SK-N-SH treated with all-trans-retinoic acid at 6 μM for 48 hours (cell line): ENCODE results near the gene APLN.

ENCODE experiments used
- ATAC-seq: fragments of 200-7000 bp; cut with Tn5 transposase; 3 replicates; pipeline ENCODE4 v1.9.1; 2020; ENCODE audit warnings: mild to moderate bottlenecking, moderate library complexity
- ARNTL ChIP-seq: fragments of 450-650 bp; formaldehyde crosslinking; IDR thresholded peaks from 2 replicates; pipeline ENCODE4 v1.5.0; 2020; ENCODE audit warnings: low read depth, mild to moderate bottlenecking, moderate library complexity, borderline replicate concordance
- BACH2 ChIP-seq: fragments of 250-450 bp; sonication (Bioruptor Pico); IDR thresholded peaks from 2 replicates; pipeline ENCODE4 v1.9.0; 2021; ENCODE audit warnings: mild to moderate bottlenecking, borderline replicate concordance
- CREB5 ChIP-seq: fragments of 250-450 bp; sonication (Bioruptor Pico); IDR thresholded peaks from 2 replicates; pipeline ENCODE4 v1.5.1; 2020; ENCODE audit warnings: low read depth, mild to moderate bottlenecking, moderate library complexity
- CSDC2 ChIP-seq: fragments of 250-450 bp; sonication (Bioruptor Pico); IDR thresholded peaks from 2 replicates; pipeline ENCODE4 v1.5.0; 2020; ENCODE audit warnings: mild to moderate bottlenecking, moderate library complexity
- CSRNP3 ChIP-seq: fragments of 250-450 bp; sonication (Bioruptor Pico); IDR thresholded peaks from 2 replicates; pipeline ENCODE4 v1.5.1; 2021; ENCODE audit warnings: mild to moderate bottlenecking, moderate library complexity
- ESRRG ChIP-seq: fragments of 250-450 bp; sonication (Bioruptor Pico); IDR thresholded peaks from 2 replicates; pipeline ENCODE4 v1.6.1; 2021; ENCODE audit warnings: mild to moderate bottlenecking
- ISL1 ChIP-seq: fragments of 250-450 bp; sonication (Bioruptor Pico); IDR thresholded peaks from 2 replicates; pipeline ENCODE4 v2.1.2; 2022; ENCODE audit warnings: mild to moderate bottlenecking, moderate library complexity
- OSR1 ChIP-seq: fragments of 250-450 bp; sonication (Bioruptor Pico); IDR thresholded peaks from 2 replicates; pipeline ENCODE4 v1.8.0; 2022; ENCODE audit warnings: moderate library complexity, mild to moderate bottlenecking, inconsistent platforms
- PATZ1 ChIP-seq: fragments of 250-450 bp; sonication (Bioruptor Pico); IDR thresholded peaks from 2 replicates; pipeline ENCODE4 v1.8.0; 2020; ENCODE audit warnings: mild to moderate bottlenecking, moderate library complexity, borderline replicate concordance
- POU6F1 ChIP-seq: fragments of 250-450 bp; sonication (Bioruptor Pico); IDR thresholded peaks from 2 replicates; pipeline ENCODE4 v1.8.0; 2021; ENCODE audit warnings: low read depth, mild to moderate bottlenecking, moderate library complexity, borderline replicate concordance
- RARB ChIP-seq: fragments of 250-450 bp; sonication (Bioruptor Pico); IDR thresholded peaks from 2 replicates; pipeline ENCODE4 v1.8.0; 2021; ENCODE audit warnings: mild to moderate bottlenecking, moderate library complexity
- SNAI2 ChIP-seq: fragments of 250-450 bp; sonication (Bioruptor Pico); IDR thresholded peaks from 2 replicates; pipeline ENCODE4 v1.5.0; 2020; ENCODE audit warnings: mild to moderate bottlenecking, moderate library complexity
- TCF4 ChIP-seq: fragments of 250-450 bp; sonication (Bioruptor Pico); IDR thresholded peaks from 2 replicates; pipeline ENCODE4 v1.8.0; 2021; ENCODE audit warnings: mild to moderate bottlenecking, moderate library complexity, borderline replicate concordance
- TOX ChIP-seq: fragments of 250-450 bp; sonication (Bioruptor Pico); IDR thresholded peaks from 2 replicates; pipeline ENCODE4 v1.8.0; 2021; ENCODE audit warnings: mild to moderate bottlenecking, moderate library complexity, borderline replicate concordance
- TSHZ2 ChIP-seq: fragments of 250-450 bp; sonication (Bioruptor Pico); IDR thresholded peaks from 2 replicates; pipeline ENCODE4 v1.5.0; 2020; ENCODE audit warnings: mild to moderate bottlenecking, moderate library complexity
- ZC3H10 ChIP-seq: fragments of 250-450 bp; sonication (Bioruptor Pico); IDR thresholded peaks from 2 replicates; pipeline ENCODE4 v1.5.1; 2021; ENCODE audit warnings: mild to moderate bottlenecking, moderate library complexity
- ZFP3 ChIP-seq: fragments of 250-450 bp; sonication (Bioruptor Pico); IDR thresholded peaks from 2 replicates; pipeline ENCODE4 v1.5.0; 2020; ENCODE audit warnings: mild to moderate bottlenecking, moderate library complexity
- ZFP30 ChIP-seq: fragments of 450-650 bp; formaldehyde crosslinking; IDR thresholded peaks from 2 replicates; pipeline ENCODE4 v1.5.0; 2022; ENCODE audit warnings: mild to moderate bottlenecking, moderate library complexity
- ZNF565 ChIP-seq: fragments of 450-650 bp; formaldehyde crosslinking; conservative IDR thresholded peaks from 2 replicates; pipeline ENCODE4 v1.5.0; 2020; ENCODE audit warnings: low read depth, mild to moderate bottlenecking, moderate library complexity
- ZNF70 ChIP-seq: fragments of 450-650 bp; formaldehyde crosslinking; IDR thresholded peaks from 2 replicates; pipeline ENCODE4 v1.5.0; 2020; ENCODE audit warnings: mild to moderate bottlenecking, moderate library complexity
- ZNF8 ChIP-seq: fragments of 450-650 bp; formaldehyde crosslinking; IDR thresholded peaks from 2 replicates; pipeline ENCODE4 v1.5.0; 2020; ENCODE audit warnings: mild to moderate bottlenecking, moderate library complexity

Gene APLN

GRCh38 chrX:129695535-129695934, 40.8 kb upstream of the APLN start:
- no peak for TF ChIP-seq SNAI2 (CRISPR knock-in tag)
- TF ChIP-seq TOX (CRISPR knock-in tag) = no peak
- no peak for TF ChIP-seq POU6F1 (CRISPR knock-in tag)
- TF ChIP-seq ARNTL (CRISPR knock-in tag) = no peak
- no peak for TF ChIP-seq CSDC2
- TF ChIP-seq ESRRG (CRISPR knock-in tag) = no peak
- TF ChIP-seq CREB5 (CRISPR knock-in tag) = no peak
- ATAC-seq = no peak

GRCh38 chrX:129694805-129695204, 40.0 kb upstream of the APLN start:
- TF ChIP-seq ESRRG (CRISPR knock-in tag) (no peak), CREB5 (CRISPR knock-in tag) (no peak), TCF4 (CRISPR knock-in tag) (no peak), ZC3H10 (CRISPR knock-in tag) (no peak), PATZ1 (CRISPR knock-in tag) (no peak), ZFP30 (CRISPR knock-in tag) (no peak), SNAI2 (CRISPR knock-in tag) (no peak)
- no peak for ATAC-seq

GRCh38 chrX:129693354-129693753, 38.6 kb upstream of the APLN start:
- TF ChIP-seq TOX (CRISPR knock-in tag) (no peak), CREB5 (CRISPR knock-in tag) (no peak), ZNF8 (CRISPR knock-in tag) (no peak), OSR1 (CRISPR knock-in tag) (no peak), PATZ1 (CRISPR knock-in tag) (no peak), ESRRG (CRISPR knock-in tag) (no peak), BACH2 (CRISPR knock-in tag) (no peak), RARB (CRISPR knock-in tag) (no peak), ZNF565 (CRISPR knock-in tag) (no peak), CSDC2 (no peak), ZFP3 (CRISPR knock-in tag) (no peak), SNAI2 (CRISPR knock-in tag) (no peak), ZNF70 (CRISPR knock-in tag) (no peak)
- ATAC-seq = no peak

GRCh38 chrX:129690435-129690834, 35.7 kb upstream of the APLN start:
- ATAC-seq = no peak
- TF ChIP-seq TSHZ2 = no peak
- TF ChIP-seq ZFP30 (CRISPR knock-in tag) = no peak
- TF ChIP-seq BACH2 (CRISPR knock-in tag) = no peak
- no peak for TF ChIP-seq SNAI2 (CRISPR knock-in tag)
- TF ChIP-seq ZNF70 (CRISPR knock-in tag) = no peak
- TF ChIP-seq CSDC2 = no peak
- TF ChIP-seq ISL1 (CRISPR knock-in tag) = no peak
- no peak for TF ChIP-seq ESRRG (CRISPR knock-in tag)
- TF ChIP-seq CSRNP3 (CRISPR knock-in tag) = no peak
